NCI-H2196 treated with DMSO at 0.1 percent for 48 hours (cell line): Measurements from ENCODE around the gene AFAP1.
A peak's percentile ranks its signal among the peaks of the same experiment; 100 is the strongest.

Experiments
- DNase-seq: peaks from one replicate; lab custom pipeline; 2025; ENCODE audit not compliant: unreplicated experiment; lab: John Stamatoyannopoulos, UW

AFAP1 gene

GRCh38 chr4:7939377-7940108 is at the start of gene AFAP1:
Gene AFAP1 (minus strand): TSS chr4:7939861. CDS start chr4:7872078, 67,783 bp downstream.
- DNase-seq: peak; percentile 63

GRCh38 chr4:7988437-7988836 is 48.8 kb upstream of the AFAP1 start:
- no peak for DNase-seq

- peak; percentile 68 for DNase-seq
Measured at GRCh38 chr4:7987148-7987989, 47.7 kb upstream of the AFAP1 start.

GRCh38 chr4:7985891-7986441 is 46.3 kb upstream of the AFAP1 start:
- no peak for DNase-seq

- no peak for DNase-seq
Measured at GRCh38 chr4:7985072-7985471, 45.4 kb upstream of the AFAP1 start.

- no peak for DNase-seq
Measured at GRCh38 chr4:7984286-7984925, 44.7 kb upstream of the AFAP1 start.

GRCh38 chr4:7983296-7983695 is 43.6 kb upstream of the AFAP1 start:
- DNase-seq: no peak

- no peak for DNase-seq
Measured at GRCh38 chr4:7981738-7982394, 42.2 kb upstream of the AFAP1 start.

GRCh38 chr4:7980036-7980435 is 40.4 kb upstream of the AFAP1 start:
- no peak for DNase-seq

GRCh38 chr4:7979652-7979968 is 39.9 kb upstream of the AFAP1 start:
- no peak for DNase-seq

- no peak for DNase-seq
Measured at GRCh38 chr4:7978907-7979651, 39.4 kb upstream of the AFAP1 start.

- DNase-seq: peak; percentile 59
Measured at GRCh38 chr4:7978489-7978888, 38.8 kb upstream of the AFAP1 start.

GRCh38 chr4:7976634-7977033 is 37.0 kb upstream of the AFAP1 start:
- no peak for DNase-seq

- DNase-seq: no peak
Measured at GRCh38 chr4:7976025-7976424, 36.4 kb upstream of the AFAP1 start.

GRCh38 chr4:7974425-7974824 is 34.8 kb upstream of the AFAP1 start:
- DNase-seq: no peak

GRCh38 chr4:7973545-7973981 is 33.9 kb upstream of the AFAP1 start:
- no peak for DNase-seq

GRCh38 chr4:7971881-7972500 is 32.3 kb upstream of the AFAP1 start:
- DNase-seq: no peak

GRCh38 chr4:7971159-7971631 is 31.5 kb upstream of the AFAP1 start:
- no peak for DNase-seq

GRCh38 chr4:7970361-7970946 is 30.8 kb upstream of the AFAP1 start:
- no peak for DNase-seq
